Left lung (tissue), 14 donors: ENCODE data around the gene SNTB2. TPM values are rescaled to one million over a fixed set of nuclear protein-coding genes. Genes with fewer than 3 reads are reported as not detected.
"Not testable (repeated sequence)": the region's sequence is repeated elsewhere in the genome, so short reads cannot be mapped to it uniquely, and the experiment has no call there.

ENCODE experiments used
- ATAC-seq: fragments of 200-7000 bp; cut with Tn5 transposase; one replicate; pipeline ENCODE4 v1.9.1; 2020; ENCODE audit warnings: moderate library complexity
- DNase-seq, 4 donors: peaks; one replicate each; pipeline ENCODE4 v3.0.0-alpha.2; 2013 to 2020
- H3K27ac ChIP-seq, 2 donors: fragments of 200-600 bp; sonication (generic) in 1 of 2; one replicate each; pipeline versions ENCODE4 v1.5.0 to v1.8.0; 2020 to 2021
- H3K27me3 ChIP-seq, 2 donors: fragments of 200-600 bp; sonication (generic) in 1 of 2; one replicate each; pipeline versions ENCODE4 v1.5.0 to v1.8.0; 2020 to 2021
- H3K36me3 ChIP-seq, 2 donors: fragments of 200-600 bp; sonication (generic) in 1 of 2; one replicate each; pipeline versions ENCODE4 v1.5.0 to v1.8.0; 2020 to 2021
- H3K4me1 ChIP-seq, 2 donors: fragments of 200-600 bp; one replicate each; pipeline ENCODE4 v1.8.0; 2021
- H3K4me3 ChIP-seq, 2 donors: fragments of 200-600 bp; sonication (generic) in 1 of 2; one replicate each; pipeline versions ENCODE4 v1.5.0 to v1.8.0; 2020 to 2021; ENCODE audit warnings: mild to moderate bottlenecking in 1 of 2
- H3K9me3 ChIP-seq, 2 donors: fragments of 200-600 bp; sonication (generic) in 1 of 2; one replicate each; pipeline versions ENCODE4 v1.5.0 to v1.8.0; 2020 to 2021
- intact Hi-C, 2 donors: fragments of 100-400 bp; cut with DNase I; formaldehyde crosslinking; loops; one replicate each; pipeline versions ENCODE4 v1.11.2 to v1.14.2; 2022
- long read RNA-seq, 12 donors: library from polyadenylated mRNA in 2 of 12; unstranded in 2 of 12; transcript quantifications; one replicate each; pipeline ENCODE4 v2.0.0 and lab custom pipeline, GENCODE V29; 2019 to 2026
- polyA plus RNA-seq, 6 donors: library from polyadenylated mRNA; unstranded; fragments of 120-200 nt; gene quantifications; one replicate each; pipeline ENCODE4 v1.2.1, GENCODE V29; 2013; ENCODE audit not compliant: insufficient read length in 6 of 6
- total RNA-seq, 2 donors: library from RNA; stranded (reverse); fragmentation: NEBNext Ultra II Directional; extraction: Animal tissue kit (Norgen Biotek cat#: 25700); gene quantifications; one replicate each; pipeline ENCODE4 v1.2.1, GENCODE V29; 2021
- TF ChIP-seq, protein P1 (sequence below), 2 donors: fragments of 200-600 bp; sonication (generic) in 1 of 2; IDR thresholded peaks; one replicate each; pipeline versions ENCODE4 v1.5.0 to v1.8.0; 2021; ENCODE audit warnings: antibody characterized with exemption in 2 of 2
- donor health status: DM: no; HTN: yes; CAD: no.
- donor health status: DM: no; HTN: no; CAD: no.

The SNTB2 gene
- total RNA-seq (10 to 100 TPM; 38.4 to 47.3 TPM), polyA plus RNA-seq (10 to 100 TPM; 22.8 to 26.0 (median 23.9) TPM)
- long read RNA-seq, donor 1, full-length matches to known transcripts: 8 of 8 reads
- long read RNA-seq, donor 1, partial matches to known transcripts: 0 of 8 reads
- long read RNA-seq, donor 1, other reads (novel, unspliced or antisense): 0 of 8 reads
- long read RNA-seq, donor 2, full-length matches to known transcripts: 6 of 6 reads
- long read RNA-seq, donor 2, partial matches to known transcripts: 0 of 6 reads
- long read RNA-seq, donor 2, other reads (novel, unspliced or antisense): 0 of 6 reads
- long read RNA-seq, donor 3, full-length matches to known transcripts: 1 of 1 reads
- long read RNA-seq, donor 3, partial matches to known transcripts: 0 of 1 reads
- long read RNA-seq, donor 3, other reads (novel, unspliced or antisense): 0 of 1 reads
- long read RNA-seq, donor 4, partial matches to known transcripts: 2 of 3 reads
- long read RNA-seq, donor 4, other reads (novel, unspliced or antisense): 1 of 3 reads
- long read RNA-seq, donor 5, full-length matches to known transcripts: 5 of 5 reads
- long read RNA-seq, donor 5, partial matches to known transcripts: 0 of 5 reads
- long read RNA-seq, donor 5, other reads (novel, unspliced or antisense): 0 of 5 reads
- long read RNA-seq, donor 6, full-length matches to known transcripts: 5 of 5 reads
- long read RNA-seq, donor 6, partial matches to known transcripts: 0 of 5 reads
- long read RNA-seq, donor 6, other reads (novel, unspliced or antisense): 0 of 5 reads
- long read RNA-seq, donor 7, full-length matches to known transcripts: 1 of 1 reads
- long read RNA-seq, donor 7, partial matches to known transcripts: 0 of 1 reads
- long read RNA-seq, donor 7, other reads (novel, unspliced or antisense): 0 of 1 reads
- long read RNA-seq, donor 8, full-length matches to known transcripts: 8 of 8 reads
- long read RNA-seq, donor 8, partial matches to known transcripts: 0 of 8 reads
- long read RNA-seq, donor 8, other reads (novel, unspliced or antisense): 0 of 8 reads
- long read RNA-seq, donor 9: 0 reads
- long read RNA-seq, donor 10: 0 reads
- long read RNA-seq, donor 11: 0 reads
- long read RNA-seq, donor 12, full-length matches to known transcripts: 2 of 2 reads
- long read RNA-seq, donor 12, partial matches to known transcripts: 0 of 2 reads
- long read RNA-seq, donor 12, other reads (novel, unspliced or antisense): 0 of 2 reads

DNA sequence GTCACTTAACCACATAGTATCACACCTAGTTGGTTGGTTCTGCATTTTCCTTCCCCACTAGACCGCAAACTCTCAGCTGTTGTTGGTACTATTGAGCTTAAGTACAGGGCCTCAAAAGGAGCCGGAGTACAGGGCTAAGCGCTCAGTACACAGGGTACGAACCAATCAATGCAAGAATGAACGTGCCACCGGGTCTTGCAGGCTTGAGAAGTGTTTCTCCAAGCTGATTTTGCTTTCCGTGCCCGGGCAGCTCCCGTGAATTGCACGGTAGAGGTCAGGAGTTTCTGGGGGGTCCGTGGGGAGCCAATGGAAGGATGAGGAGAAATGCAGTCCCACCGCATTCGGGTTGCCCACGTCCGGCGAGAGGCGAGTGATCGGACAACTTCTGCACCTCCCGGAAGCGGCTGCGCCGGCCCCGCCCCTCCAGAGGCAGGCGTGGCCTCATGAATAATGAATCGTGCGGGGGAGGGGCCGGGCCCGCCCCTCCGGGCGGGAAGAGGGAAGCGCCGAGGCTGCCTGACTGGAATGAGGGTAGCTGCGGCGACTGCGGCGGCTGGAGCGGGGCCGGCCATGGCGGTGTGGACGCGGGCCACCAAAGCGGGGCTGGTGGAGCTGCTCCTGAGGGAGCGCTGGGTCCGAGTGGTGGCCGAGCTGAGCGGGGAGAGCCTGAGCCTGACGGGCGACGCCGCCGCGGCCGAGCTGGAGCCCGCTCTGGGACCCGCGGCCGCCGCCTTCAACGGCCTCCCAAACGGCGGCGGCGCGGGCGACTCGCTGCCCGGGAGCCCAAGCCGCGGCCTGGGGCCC lies at the start of gene SNTB2:
Gene SNTB2 (plus strand): TSS at position 523 of the 804 bp plus-strand sequence. CDS start 3 bp downstream, at position 526.
- ATAC-seq (peak; percentile 97), DNase-seq (peak; percentile 87 to 99 (median 94))
- Histone ChIP-seq H3K36me3 (no peaks in the 10 kb centered on the region), H3K27ac (peak within 1 kb of the TSS; percentile 85 to 95), H3K27me3 (peaks cover 0 to 7% of the 10 kb centered on the region in 2 donors), H3K4me3 (peak within 1 kb of the TSS; percentile 74 to 85), H3K4me1 (peaks cover 14 to 47% of the 10 kb centered on the region in 2 donors), H3K9me3 (no peaks in the 10 kb centered on the region)
- intact Hi-C loops: no loop called here
- TF ChIP-seq, protein P1, sequence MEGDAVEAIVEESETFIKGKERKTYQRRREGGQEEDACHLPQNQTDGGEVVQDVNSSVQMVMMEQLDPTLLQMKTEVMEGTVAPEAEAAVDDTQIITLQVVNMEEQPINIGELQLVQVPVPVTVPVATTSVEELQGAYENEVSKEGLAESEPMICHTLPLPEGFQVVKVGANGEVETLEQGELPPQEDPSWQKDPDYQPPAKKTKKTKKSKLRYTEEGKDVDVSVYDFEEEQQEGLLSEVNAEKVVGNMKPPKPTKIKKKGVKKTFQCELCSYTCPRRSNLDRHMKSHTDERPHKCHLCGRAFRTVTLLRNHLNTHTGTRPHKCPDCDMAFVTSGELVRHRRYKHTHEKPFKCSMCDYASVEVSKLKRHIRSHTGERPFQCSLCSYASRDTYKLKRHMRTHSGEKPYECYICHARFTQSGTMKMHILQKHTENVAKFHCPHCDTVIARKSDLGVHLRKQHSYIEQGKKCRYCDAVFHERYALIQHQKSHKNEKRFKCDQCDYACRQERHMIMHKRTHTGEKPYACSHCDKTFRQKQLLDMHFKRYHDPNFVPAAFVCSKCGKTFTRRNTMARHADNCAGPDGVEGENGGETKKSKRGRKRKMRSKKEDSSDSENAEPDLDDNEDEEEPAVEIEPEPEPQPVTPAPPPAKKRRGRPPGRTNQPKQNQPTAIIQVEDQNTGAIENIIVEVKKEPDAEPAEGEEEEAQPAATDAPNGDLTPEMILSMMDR (IDR thresholded peaks at IDR 0.05): no peak

DNA sequence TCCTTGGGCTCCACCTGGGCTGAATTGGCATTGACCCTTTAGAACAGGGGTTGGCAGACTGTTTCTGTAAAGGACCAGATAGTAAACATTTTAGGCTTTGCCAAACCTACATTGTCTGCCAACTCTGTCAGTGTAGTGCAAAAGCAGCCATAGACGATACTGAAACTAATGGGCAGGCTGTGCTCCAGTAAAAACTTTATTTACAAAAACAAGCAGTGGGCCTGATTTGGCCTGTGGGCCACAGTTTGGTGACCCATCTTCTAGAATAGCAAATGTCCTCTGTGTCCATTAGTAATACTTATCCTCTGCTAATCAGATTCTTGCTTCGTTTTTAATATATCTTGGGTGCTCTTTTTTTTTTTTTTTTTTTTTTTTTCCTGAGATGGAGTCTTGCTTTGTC lies 48.4 kb upstream of the SNTB2 start:
- no peak for ATAC-seq
- Histone ChIP-seq H3K27me3 (no peaks in the 10 kb centered on the region), H3K4me3 (no peak overlapping the region), H3K9me3 (no peaks in the 10 kb centered on the region), H3K27ac (no peak overlapping the region), H3K36me3 (peaks cover 0 to 66% of the 10 kb centered on the region in 2 donors), H3K4me1 (peaks cover 0 to 12% of the 10 kb centered on the region in 2 donors)
- no peak for DNase-seq
- intact Hi-C loops: no loop called here
- TF ChIP-seq, protein P1 (IDR thresholded peaks at IDR 0.05): no peak

DNA sequence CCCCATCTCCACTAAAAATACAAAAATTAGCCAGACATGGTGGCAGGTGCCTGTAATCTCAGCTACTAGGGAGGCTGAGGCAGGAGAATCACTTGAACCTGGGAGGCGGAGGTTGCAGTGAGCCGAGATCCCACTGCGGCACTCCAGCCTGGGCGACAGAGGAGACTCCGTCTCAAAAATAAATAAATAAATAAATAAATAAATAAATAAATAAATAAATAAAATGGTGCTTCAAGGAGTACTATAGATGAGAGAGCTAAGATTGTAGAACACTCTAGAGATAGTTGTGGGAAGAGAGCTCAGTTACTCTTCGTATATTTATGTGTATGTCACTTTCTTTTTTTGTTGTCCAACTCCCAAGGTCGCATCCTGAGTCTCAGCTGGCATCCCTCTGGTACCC lies 47.5 kb upstream of the SNTB2 start:
- H3K27ac ChIP-seq, H3K4me3 ChIP-seq, ATAC-seq, H3K9me3 ChIP-seq, H3K27me3 ChIP-seq, H3K4me1 ChIP-seq, intact Hi-C loops, DNase-seq: not testable (repeated sequence)
- peaks cover 0 to 75% of the 10 kb centered on the region in 2 donors for H3K36me3 ChIP-seq

DNA sequence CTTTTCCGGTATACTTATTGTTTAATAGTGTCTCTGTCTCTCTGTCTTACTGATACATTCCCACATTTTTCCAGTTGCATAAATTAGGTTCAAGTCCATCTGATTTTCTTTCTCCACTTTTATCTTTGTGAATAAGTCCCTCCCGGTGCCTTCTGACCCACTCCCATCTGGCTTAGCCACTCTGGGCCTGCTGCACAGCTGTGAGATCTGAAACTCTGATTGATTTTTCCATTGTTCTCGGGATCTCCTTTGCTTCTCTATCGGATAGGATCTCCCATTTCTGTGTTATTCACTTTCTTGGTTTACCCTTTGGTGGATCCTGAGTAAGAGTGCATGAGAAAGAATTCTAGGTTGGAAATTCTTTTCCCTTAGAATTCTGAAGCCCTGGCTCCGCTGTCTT lies 46.0 kb upstream of the SNTB2 start:
- peaks cover 0 to 90% of the 10 kb centered on the region in 2 donors for H3K36me3 ChIP-seq
- no peak for ATAC-seq
- no peak overlapping the region for H3K4me3 ChIP-seq
- intact Hi-C loops: no loop called here
- DNase-seq: no peak
- no peaks in the 10 kb centered on the region for H3K4me1 ChIP-seq
- H3K27ac ChIP-seq: no peak overlapping the region
- TF ChIP-seq, protein P1 (IDR thresholded peaks at IDR 0.05): no peak
- H3K9me3 ChIP-seq: no peaks in the 10 kb centered on the region
- no peaks in the 10 kb centered on the region for H3K27me3 ChIP-seq

DNA sequence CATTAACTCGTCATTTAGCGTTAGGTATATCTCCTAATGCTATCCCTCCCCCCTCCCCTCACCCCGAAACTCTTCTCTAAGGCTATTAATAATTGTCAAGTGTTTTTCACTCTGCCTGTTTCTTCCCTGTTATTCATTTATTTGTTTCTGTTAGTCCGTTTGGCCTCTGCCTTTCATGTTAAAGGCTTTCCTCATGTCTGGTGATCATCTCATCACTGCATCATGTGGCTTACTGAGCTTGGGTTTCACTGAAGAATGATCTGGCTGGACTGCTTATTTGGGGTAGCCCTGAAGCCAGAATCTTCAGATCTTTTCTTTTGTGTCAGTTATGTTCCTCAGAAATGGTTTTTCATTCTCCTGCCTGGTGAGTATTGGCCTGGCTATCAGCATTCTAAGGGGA lies 45.0 kb upstream of the SNTB2 start:
- Histone ChIP-seq H3K36me3 (peaks cover 0 to 94% of the 10 kb centered on the region in 2 donors), H3K27ac (no peak overlapping the region), H3K9me3 (no peaks in the 10 kb centered on the region), H3K27me3 (no peaks in the 10 kb centered on the region), H3K4me1 (no peaks in the 10 kb centered on the region), H3K4me3 (no peak overlapping the region)
- no peak for ATAC-seq
- no peak for DNase-seq
- intact Hi-C loops: no loop called here
- TF ChIP-seq, protein P1 (IDR thresholded peaks at IDR 0.05): no peak
